ENCODE data around the gene COG3. TPM values are rescaled to one million over a fixed set of nuclear protein-coding genes. Genes with fewer than 3 reads are reported as not detected.

COG3 gene
- total and polyA plus RNA-seq, 11 donors: 7.7 to 23.1 (median 15.2) TPM

- peaks cover 0 to 97% (median 90%) of the 10 kb centered on the region in 9 donors for H3K36me3 ChIP-seq
- ATAC-seq: no peak
- no peaks in the 10 kb centered on the region for H3K9me3 ChIP-seq
- no peak overlapping the region for H3K27ac ChIP-seq
- no peaks in the 10 kb centered on the region for H3K27me3 ChIP-seq
- intact Hi-C loops (cut with DNase I): loop anchor here in 1 of 10 donors (10.0 kb wide), 1 partner anchor 122 kb away; no protein-coding TSS in a partner anchor
- TF ChIP-seq POLR2A (IDR thresholded peaks at IDR 0.05) (no peak), CTCF (IDR thresholded peaks at IDR 0.05) (no peak)
- peaks cover 0 to 12% (median 0%) of the 10 kb centered on the region in 12 donors for H3K4me1 ChIP-seq
- WGBS, 4 donors: 83 to 91% (median 87%) methylated on average over 7 of the region's 7 CpGs
- no peak for DNase-seq
- H3K4me3 ChIP-seq: no peak overlapping the region
Measured at GRCh38 chr13:45496942-45497341, 32.2 kb downstream of the COG3 start.

DNA sequence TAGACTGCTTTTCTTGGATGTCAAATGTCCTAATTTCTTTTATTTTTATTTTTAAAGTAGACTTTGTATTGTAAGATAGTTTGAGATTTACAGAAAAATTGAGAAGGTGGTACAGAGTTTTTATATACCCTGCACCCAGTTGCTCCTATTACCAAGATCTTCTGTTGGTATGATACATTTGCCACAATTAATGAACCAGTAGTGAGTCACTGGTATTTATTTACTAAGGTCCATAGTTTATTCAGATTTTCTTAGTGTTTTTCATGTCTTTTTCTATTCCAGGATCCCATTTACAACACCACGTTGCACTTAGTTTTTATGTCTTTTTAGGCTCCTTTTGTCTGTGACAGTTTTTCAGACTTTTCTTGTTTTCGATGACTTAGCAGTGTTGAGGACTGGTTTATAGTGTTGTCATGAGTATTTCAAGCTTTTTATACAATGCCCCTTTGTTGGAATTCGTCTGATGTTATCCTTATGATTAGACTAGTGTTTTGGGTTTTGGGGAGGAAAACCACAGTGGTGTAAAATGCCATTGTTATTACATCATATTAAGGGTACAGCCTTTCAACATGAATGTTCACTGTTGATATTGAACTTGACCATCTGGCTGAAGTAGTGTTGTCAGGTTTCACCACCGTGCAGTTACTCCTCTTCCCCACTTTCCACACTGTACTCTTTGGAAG is 35.9 kb downstream of the COG3 start:
- Histone ChIP-seq H3K9me3 (no peaks in the 10 kb centered on the region), H3K4me3 (no peak overlapping the region), H3K27me3 (no peaks in the 10 kb centered on the region), H3K36me3 (peaks cover 0 to 97% (median 85%) of the 10 kb centered on the region in 9 donors), H3K27ac (peak overlapping the region in 1 of 12 donors; percentile 13), H3K4me1 (peaks cover 0 to 12% (median 0%) of the 10 kb centered on the region in 12 donors)
- intact Hi-C loops (cut with DNase I): no loop called here
- DNase-seq (no peak), ATAC-seq (peak in 2 of 4 donors; percentile 59 to 68)
- 61 to 66% (median 64%) methylated on average over 4 of the region's 4 CpGs for WGBS, 4 donors
- no peak for TF ChIP-seq CTCF (IDR thresholded peaks at IDR 0.05)
- TF ChIP-seq POLR2A (IDR thresholded peaks at IDR 0.05): no peak

DNA sequence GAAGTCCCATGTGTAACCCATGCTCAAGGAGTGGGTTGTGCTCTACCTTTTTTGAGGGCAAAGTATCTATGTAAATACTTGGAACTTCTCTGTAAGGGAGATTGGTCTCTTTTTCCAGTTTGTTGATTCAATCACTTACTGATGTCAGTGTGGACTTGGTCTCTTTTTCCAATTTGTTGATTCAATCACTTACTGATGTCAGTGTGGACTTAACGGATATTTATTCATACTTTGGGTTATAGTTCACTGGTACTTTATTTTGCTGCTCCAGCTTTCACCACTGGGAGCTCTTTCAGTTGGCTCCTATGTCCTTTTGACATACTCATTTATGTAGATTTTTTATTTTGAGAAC is 36.4 kb downstream of the COG3 start:
- 52 to 90% (median 89%) methylated on average over 1 of the region's 1 CpG for WGBS, 4 donors
- H3K36me3 ChIP-seq: peaks cover 0 to 97% (median 85%) of the 10 kb centered on the region in 9 donors
- H3K27me3 ChIP-seq: no peaks in the 10 kb centered on the region
- intact Hi-C loops (cut with DNase I): no loop called here
- H3K4me3 ChIP-seq: no peak overlapping the region
- ATAC-seq: no peak
- TF ChIP-seq POLR2A (IDR thresholded peaks at IDR 0.05): no peak
- TF ChIP-seq CTCF (IDR thresholded peaks at IDR 0.05): no peak
- peaks cover 0 to 12% (median 0%) of the 10 kb centered on the region in 12 donors for H3K4me1 ChIP-seq
- H3K27ac ChIP-seq: no peak overlapping the region
- no peaks in the 10 kb centered on the region for H3K9me3 ChIP-seq
- DNase-seq: no peak

- no peak for TF ChIP-seq CTCF (IDR thresholded peaks at IDR 0.05)
- TF ChIP-seq POLR2A (IDR thresholded peaks at IDR 0.05): no peak
- Histone ChIP-seq H3K27me3 (no peaks in the 10 kb centered on the region), H3K36me3 (peaks cover 0 to 96% (median 85%) of the 10 kb centered on the region in 9 donors), H3K27ac (no peak overlapping the region), H3K9me3 (no peaks in the 10 kb centered on the region), H3K4me3 (no peak overlapping the region), H3K4me1 (peaks cover 0 to 12% (median 0%) of the 10 kb centered on the region in 12 donors)
- ATAC-seq (no peak), DNase-seq (no peak)
- intact Hi-C loops (cut with DNase I): no loop called here
Measured at GRCh38 chr13:45503658-45504057, 38.9 kb downstream of the COG3 start.

All from heart left ventricle (tissue), 16 donors.